ENCODE measurements around the gene C1orf216.
"Not testable (repeated sequence)": the region's sequence is repeated elsewhere in the genome, so short reads cannot be mapped to it uniquely, and the experiment has no call there.

C1orf216 gene

GRCh38 chr1:35706846-35707600 is 11.7 kb downstream of the C1orf216 start:
- DNase-seq = no peak

- no peak for DNase-seq
These were observed 16.2 kb downstream of the C1orf216 start for GRCh38 chr1:35702508-35702907.

GRCh38 chr1:35699152-35699551 is 19.5 kb downstream of the C1orf216 start:
- DNase-seq = not testable (repeated sequence)

- DNase-seq = no peak
These were observed 26.4 kb downstream of the C1orf216 start for GRCh38 chr1:35692317-35692716.

- no peak for DNase-seq
These were observed 27.0 kb downstream of the C1orf216 start for GRCh38 chr1:35691571-35692220.

GRCh38 chr1:35691080-35691479 is 27.6 kb downstream of the C1orf216 start:
- DNase-seq = no peak

- not testable (repeated sequence) for DNase-seq
These were observed 28.6 kb downstream of the C1orf216 start for GRCh38 chr1:35690103-35690502.

- DNase-seq = no peak
These were observed 30.5 kb downstream of the C1orf216 start for GRCh38 chr1:35688161-35688560.

- DNase-seq = no peak
These were observed 35.7 kb downstream of the C1orf216 start for GRCh38 chr1:35683012-35683411.

GRCh38 chr1:35680271-35680670 is 38.4 kb downstream of the C1orf216 start:
- no peak for DNase-seq

- no peak for DNase-seq
These were observed 42.9 kb downstream of the C1orf216 start for GRCh38 chr1:35675773-35676172.

- no peak for DNase-seq
These were observed 44.6 kb downstream of the C1orf216 start for GRCh38 chr1:35674111-35674510.

GRCh38 chr1:35672116-35672515 is 46.6 kb downstream of the C1orf216 start:
- no peak for DNase-seq

- DNase-seq = no peak
These were observed 50.2 kb downstream of the C1orf216 start for GRCh38 chr1:35668506-35668905.

- no peak for DNase-seq
These were observed 51.8 kb downstream of the C1orf216 start for GRCh38 chr1:35666916-35667315.

- no peak for DNase-seq
These were observed 52.5 kb downstream of the C1orf216 start for GRCh38 chr1:35666216-35666615.

All from femur (tissue), 1 donor.